ENCODE measurements around the gene ZNF879. TPM values are rescaled to one million over a fixed set of nuclear protein-coding genes. Genes with fewer than 3 reads are reported as not detected.

The ZNF879 gene
- total RNA-seq, 2 donors from 2014 or later, result 2.0 to 2.7 TPM

DNA sequence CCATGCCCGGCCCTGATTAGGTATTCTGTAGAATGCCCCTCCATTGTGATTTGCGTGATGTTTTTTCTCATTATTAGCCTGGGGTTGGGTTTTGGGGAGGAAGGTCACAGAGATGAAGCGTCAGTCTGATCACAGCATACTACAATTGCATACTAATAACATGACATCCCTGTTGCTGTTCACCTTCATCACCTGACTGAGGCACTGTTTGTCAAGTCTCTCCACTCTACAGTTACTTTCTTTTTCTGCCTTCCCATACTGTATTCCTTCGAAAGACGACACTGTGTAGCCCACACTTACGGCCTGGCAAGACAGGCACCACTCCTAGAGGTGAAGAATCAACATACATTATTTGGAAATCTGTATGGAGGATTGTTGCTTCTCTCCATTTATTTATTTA, 42.1 kb downstream of the ZNF879 start:
- Mint-ChIP-seq H3K27ac (no peak overlapping the region), H3K36me3 (peaks cover 76 to 99% of the 10 kb centered on the region in 2 donors), H3K9me3 (peaks cover 24 to 53% of the 10 kb centered on the region in 2 donors)
- ATAC-seq (no peak), DNase-seq (ENCODE audit: low spot score in 2 of 2) (no peak)

DNA sequence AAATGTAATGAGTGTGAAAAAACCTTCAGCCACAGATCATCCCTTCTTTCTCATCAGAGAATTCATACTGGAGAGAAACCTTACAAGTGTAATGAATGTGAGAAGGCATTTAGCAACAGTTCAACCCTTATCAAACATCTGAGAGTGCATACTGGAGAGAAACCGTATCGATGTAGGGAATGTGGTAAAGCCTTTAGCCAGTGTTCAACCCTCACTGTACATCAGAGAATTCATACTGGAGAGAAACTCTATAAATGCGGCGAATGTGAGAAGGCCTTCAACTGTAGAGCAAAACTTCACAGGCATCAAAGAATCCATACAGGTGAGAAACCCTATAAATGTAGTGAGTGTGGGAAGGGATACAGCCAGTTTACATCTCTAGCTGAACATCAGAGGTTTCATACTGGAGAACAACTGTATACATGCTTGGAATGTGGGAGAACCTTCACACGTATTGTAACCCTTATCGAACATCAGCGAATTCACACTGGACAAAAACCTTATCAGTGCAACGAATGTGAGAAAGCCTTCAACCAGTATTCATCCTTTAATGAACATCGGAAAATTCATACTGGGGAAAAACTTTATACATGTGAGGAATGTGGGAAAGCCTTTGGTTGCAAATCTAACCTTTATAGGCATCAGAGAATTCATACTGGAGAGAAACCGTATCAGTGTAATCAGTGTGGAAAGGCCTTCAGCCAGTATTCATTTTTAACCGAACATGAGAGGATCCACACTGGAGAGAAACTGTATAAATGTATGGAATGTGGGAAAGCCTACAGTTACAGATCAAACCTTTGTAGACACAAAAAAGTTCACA, 55.8 kb downstream of the ZNF879 start:
- Mint-ChIP-seq H3K9me3 (peaks cover 53 to 58% of the 10 kb centered on the region in 2 donors), H3K27ac (no peak overlapping the region), H3K36me3 (peaks cover 73 to 79% of the 10 kb centered on the region in 2 donors)
- no peak for DNase-seq (ENCODE audit: low spot score in 2 of 2)
- no peak for ATAC-seq

DNA sequence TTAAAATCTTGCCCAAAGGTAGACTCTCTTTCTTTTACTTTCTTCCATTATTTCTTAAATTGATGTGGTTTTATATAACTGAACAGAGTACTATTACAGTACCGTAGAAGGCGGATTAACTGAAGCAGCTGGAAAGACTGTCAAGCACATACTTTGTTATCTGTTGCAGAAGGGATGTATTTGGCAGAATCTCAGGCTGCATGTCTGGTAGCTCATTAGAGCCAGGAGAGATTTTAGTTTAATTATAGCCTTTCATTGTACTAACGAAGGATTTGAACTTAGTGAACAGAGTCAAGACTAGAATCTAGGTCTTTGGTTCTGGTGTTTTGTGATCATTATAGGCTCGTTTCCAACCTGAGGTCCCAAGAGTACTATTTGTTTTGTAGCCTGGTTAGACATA, 57.1 kb downstream of the ZNF879 start:
- Mint-ChIP-seq H3K36me3 (peaks cover 69 to 70% of the 10 kb centered on the region in 2 donors), H3K27ac (no peak overlapping the region), H3K9me3 (peaks cover 54 to 57% of the 10 kb centered on the region in 2 donors)
- DNase-seq (ENCODE audit: low spot score in 2 of 2) (no peak), ATAC-seq (no peak)

Other genes starting within 250 kb of the ZNF879 start
- 10 to 100 TPM in 1 of 2 donors, 1 to 10 TPM in 1; 3.5 to 11.1 TPM for gene ZNF354B, start 163.9 kb upstream of the ZNF879 start, total RNA-seq
- under 1 TPM; 0.50 to 0.56 TPM for gene ZFP2, start 127.9 kb upstream of the ZNF879 start, total RNA-seq
- gene ZNF454, start 82.6 kb upstream of the ZNF879 start, total RNA-seq, result not detected
- not detected for gene GRM6, start 28.5 kb upstream of the ZNF879 start, total RNA-seq
- 1 to 10 TPM; 2.8 to 6.9 TPM for gene ZNF354C, start 36.6 kb downstream of the ZNF879 start, total RNA-seq